ENCODE data around the gene MICAL2.

GRCh38 chr11:12101318-12101717 lies 9.1 kb upstream of the MICAL2 start:
- TF ChIP-seq CTCF (IDR thresholded peaks at IDR 0.05; ENCODE audit: extremely low read depth in 1 of 2, insufficient read depth in 1 of 2, low read depth in 1 of 2, low read length in 2 of 2), result no peak
- TF ChIP-seq POLR2A (IDR thresholded peaks at IDR 0.05; ENCODE audit: low read depth, low read length), result no peak
- TF ChIP-seq EZH2 (IDR thresholded peaks at IDR 0.05; ENCODE audit: borderline replicate concordance, low read depth, low read length, severe bottlenecking), result no peak
- no peak for TF ChIP-seq GATA2 (IDR thresholded peaks at IDR 0.05; ENCODE audit: insufficient read depth, insufficient read length, low read depth, low read length)
- TF ChIP-seq POLR2AphosphoS5 (IDR thresholded peaks at IDR 0.05; ENCODE audit: insufficient read depth, low read depth, low read length), result no peak
- TF ChIP-seq FOS (IDR thresholded peaks at IDR 0.05; ENCODE audit: borderline replicate concordance, insufficient read depth, low read length), result no peak

All from endothelial cell of umbilical vein (primary cell).